ENCODE measurements around the gene NEUROD4. TPM values are rescaled to one million over a fixed set of nuclear protein-coding genes. Genes with fewer than 3 reads are reported as not detected.

Gene NEUROD4
- total RNA-seq, 4 donors from 2014 or later: not detected

- H3K27me3 ChIP-seq: no peaks in the 10 kb centered on the region
- no peaks in the 10 kb centered on the region for H3K36me3 ChIP-seq
- H3K4me1 ChIP-seq: no peaks in the 10 kb centered on the region
- no peaks in the 10 kb centered on the region for H3K9me3 ChIP-seq
- intact Hi-C loops (cut with DNase I): no loop called here
- no peak for TF ChIP-seq CTCF (IDR thresholded peaks at IDR 0.05)
- TF ChIP-seq POLR2A (IDR thresholded peaks at IDR 0.05): no peak
- DNase-seq: no peak
- no peak overlapping the region for H3K27ac ChIP-seq
- no peak overlapping the region for H3K4me3 ChIP-seq (replicated peaks in 1 of 3)
- WGBS, 2 donors: 94 to 95% methylated on average over 4 of the region's 4 CpGs
Observed at GRCh38 chr12:55058776-55059175, 39.0 kb downstream of the NEUROD4 start.

GRCh38 chr12:55060470-55060869 lies 40.7 kb downstream of the NEUROD4 start:
- no peaks in the 10 kb centered on the region for H3K36me3 ChIP-seq
- no peaks in the 10 kb centered on the region for H3K27me3 ChIP-seq
- H3K4me3 ChIP-seq (replicated peaks in 1 of 3): no peak overlapping the region
- intact Hi-C loops (cut with DNase I): no loop called here
- WGBS, 2 donors: 71 to 89% methylated on average over 2 of the region's 2 CpGs
- no peak for DNase-seq
- H3K4me1 ChIP-seq: no peaks in the 10 kb centered on the region
- TF ChIP-seq CTCF (IDR thresholded peaks at IDR 0.05) (no peak), POLR2A (IDR thresholded peaks at IDR 0.05) (no peak)
- no peaks in the 10 kb centered on the region for H3K9me3 ChIP-seq
- no peak overlapping the region for H3K27ac ChIP-seq

GRCh38 chr12:55061024-55061423 lies 41.2 kb downstream of the NEUROD4 start:
- no peak for DNase-seq
- intact Hi-C loops (cut with DNase I): no loop called here

GRCh38 chr12:55063291-55063690 lies 43.5 kb downstream of the NEUROD4 start:
- H3K9me3 ChIP-seq: no peaks in the 10 kb centered on the region
- no peak for DNase-seq
- intact Hi-C loops (cut with DNase I): no loop called here
- TF ChIP-seq CTCF (IDR thresholded peaks at IDR 0.05): no peak
- no peak for TF ChIP-seq POLR2A (IDR thresholded peaks at IDR 0.05)
- no peaks in the 10 kb centered on the region for H3K36me3 ChIP-seq
- no peaks in the 10 kb centered on the region for H3K4me1 ChIP-seq
- 51 to 52% methylated on average over 2 of the region's 2 CpGs for WGBS, 2 donors
- H3K4me3 ChIP-seq (replicated peaks in 1 of 3): no peak overlapping the region
- H3K27ac ChIP-seq: no peak overlapping the region
- H3K27me3 ChIP-seq: no peaks in the 10 kb centered on the region

More at GRCh38 chr12:55061024-55061423, 41.2 kb downstream of the NEUROD4 start:
- WGBS, 2 donors: 57 to 62% methylated on average over 3 of the region's 3 CpGs
- no peak for TF ChIP-seq CTCF (IDR thresholded peaks at IDR 0.05)
- no peak for TF ChIP-seq POLR2A (IDR thresholded peaks at IDR 0.05)
- no peaks in the 10 kb centered on the region for H3K27me3 ChIP-seq
- H3K27ac ChIP-seq: no peak overlapping the region
- no peaks in the 10 kb centered on the region for H3K4me1 ChIP-seq
- no peak overlapping the region for H3K4me3 ChIP-seq (replicated peaks in 1 of 3)
- no peaks in the 10 kb centered on the region for H3K9me3 ChIP-seq
- H3K36me3 ChIP-seq: no peaks in the 10 kb centered on the region

GRCh38 chr12:55065535-55065934 lies 45.8 kb downstream of the NEUROD4 start:
- Histone ChIP-seq H3K27me3 (no peaks in the 10 kb centered on the region), H3K9me3 (no peaks in the 10 kb centered on the region), H3K27ac (no peak overlapping the region), H3K36me3 (no peaks in the 10 kb centered on the region), H3K4me3 (replicated peaks in 1 of 3) (no peak overlapping the region), H3K4me1 (no peaks in the 10 kb centered on the region)
- intact Hi-C loops (cut with DNase I): no loop called here
- WGBS, 2 donors: 60 to 62% methylated on average over 4 of the region's 4 CpGs
- no peak for DNase-seq
- TF ChIP-seq POLR2A (IDR thresholded peaks at IDR 0.05) (no peak), CTCF (IDR thresholded peaks at IDR 0.05) (no peak)

All from thyroid gland (tissue), 4 donors.